Keratinocyte (primary cell): ENCODE data around the gene SBSN. TPM values are rescaled to one million over a fixed set of nuclear protein-coding genes. Genes with fewer than 3 reads are reported as not detected.

Source experiments
- DNase-seq: peaks from one replicate; pipeline ENCODE4 v3.0.0-alpha.2; 2011; ENCODE audit warnings: low read depth, missing footprints, low spot score
- FAIRE-seq: peaks from 2 replicates; lab custom pipeline; 2011; peaks lifted over from hg19 to GRCh38; lab: Jason Lieb, UNC
- H2AFZ ChIP-seq: 2 replicates; pipeline ENCODE4 v1.6.0; 2012; ENCODE audit warnings: low read length, control low read depth, inconsistent platforms; ENCODE audit not compliant: control insufficient read depth
- H3K27ac ChIP-seq: 2 replicates; pipeline ENCODE4 v1.5.1; 2011; ENCODE audit warnings: low read length; ENCODE audit not compliant: control insufficient read depth, insufficient read depth
- H3K27me3 ChIP-seq: 3 replicates; pipeline ENCODE4 v1.6.0; 2011; ENCODE audit warnings: low read length; ENCODE audit not compliant: control insufficient read depth, insufficient read depth; ENCODE audit errors: extremely low read depth
- H3K36me3 ChIP-seq, 2 experiments: 2 replicates in 1 of 2; 3 replicates in 1 of 2; pipeline ENCODE4 v1.5.1; 2011; ENCODE audit warnings: low read length in 2 of 2, mild to moderate bottlenecking in 1 of 2; ENCODE audit not compliant: control insufficient read depth in 2 of 2, insufficient read depth in 2 of 2; ENCODE audit errors: extremely low read depth in 1 of 2
- H3K4me1 ChIP-seq: 3 replicates; pipeline ENCODE4 v1.5.1; 2011; ENCODE audit warnings: low read length; ENCODE audit not compliant: control insufficient read depth, insufficient read depth; ENCODE audit errors: extremely low read depth
- H3K4me2 ChIP-seq: 3 replicates; pipeline ENCODE4 v1.6.0; 2011; ENCODE audit warnings: low read depth, low read length; ENCODE audit not compliant: control insufficient read depth, insufficient read depth; ENCODE audit errors: extremely low read depth
- H3K4me3 ChIP-seq, 3 experiments: fragments of 200-600 bp in 1 of 3; sonication (generic) in 1 of 3; 2 replicates in 2 of 3; 3 replicates in 1 of 3; pipeline ENCODE4 v1.5.1; 2011 to 2016; ENCODE audit warnings: low read length in 3 of 3, mild to moderate bottlenecking in 3 of 3, control low read depth in 2 of 3, inconsistent platforms in 1 of 3, low read depth in 1 of 3, mixed read lengths in 1 of 3, mixed run types in 1 of 3, moderate library complexity in 1 of 3; ENCODE audit not compliant: control insufficient read depth in 2 of 3, insufficient read depth in 2 of 3; ENCODE audit errors: extremely low read depth in 1 of 3
- H3K79me2 ChIP-seq: 2 replicates; pipeline ENCODE4 v1.6.0; 2012; ENCODE audit warnings: low read length; ENCODE audit not compliant: control insufficient read depth, insufficient read depth
- H3K9ac ChIP-seq: 3 replicates; pipeline ENCODE4 v1.6.0; 2011; ENCODE audit warnings: low read length; ENCODE audit not compliant: control insufficient read depth, insufficient read depth; ENCODE audit errors: extremely low read depth
- H3K9me1 ChIP-seq: 3 replicates; pipeline ENCODE4 v1.6.0; 2011; ENCODE audit warnings: low read length; ENCODE audit not compliant: control insufficient read depth, insufficient read depth; ENCODE audit errors: extremely low read depth
- H3K9me3 ChIP-seq: 2 replicates; pipeline ENCODE4 v1.5.1; 2012; ENCODE audit warnings: low read depth, low read length; ENCODE audit not compliant: control insufficient read depth
- H4K20me1 ChIP-seq: 3 replicates; pipeline ENCODE4 v1.6.0; 2011; ENCODE audit warnings: low read length; ENCODE audit not compliant: control insufficient read depth, insufficient read depth; ENCODE audit errors: extremely low read depth
- CTCF ChIP-seq, 3 experiments: IDR thresholded peaks in 1 of 3; conservative IDR thresholded peaks in 1 of 3; optimal IDR thresholded peaks in 1 of 3; 2 replicates in 2 of 3; 3 replicates in 1 of 3; pipeline versions ENCODE3 to v1.5.1; 2011; ENCODE audit warnings: low read length in 3 of 3, mild to moderate bottlenecking in 3 of 3, moderate library complexity in 2 of 3, control low read depth in 1 of 3, inconsistent platforms in 1 of 3; ENCODE audit not compliant: insufficient read depth in 2 of 3; ENCODE audit errors: extremely low read depth in 1 of 3
- EZH2 ChIP-seq: IDR thresholded peaks from one replicate; pipeline ENCODE4 v1.6.1; 2012; ENCODE audit warnings: inconsistent platforms, mild to moderate bottlenecking, low read length, moderate library complexity
- dilution Hi-C: fragments of 300-500 bp; cut with MboI; formaldehyde crosslinking; loops from one replicate; pipeline ENCODE4 v1.7.0; 2020; ENCODE audit warnings: low sequenced_read_pairs; ENCODE audit not compliant: extremely low pct_ligation_motif_present
- polyA plus RNA-seq, 5 experiments: library from polyadenylated mRNA; depleted of rRNA in 3 of 5; stranded (reverse) in 3 of 5; stranded (forward) in 1 of 5; unstranded in 1 of 5; fragments of >200 nt; gene quantifications; 1 replicate in 1 of 5; 2 replicates in 3 of 5; 3 replicates in 1 of 5; pipeline versions ENCODE4 v1.2.1 to v1.2.3, GENCODE V29; 2011 to 2012; ENCODE audit warnings: missing spikeins in 2 of 5, low read depth in 1 of 5, low replicate concordance in 1 of 5

Gene SBSN
- polyA plus RNA-seq, 1 donor (not counting 4 experiments of a cell fraction or from before 2014, with no cell fraction given), result 49.0 TPM

- no peaks in the 10 kb centered on the region for H3K9me1 ChIP-seq
- no peaks in the 10 kb centered on the region for H3K4me1 ChIP-seq
- H3K27me3 ChIP-seq, result peaks cover 23% of the 10 kb centered on the region
- H3K9ac ChIP-seq, result no peak overlapping the region
- H3K36me3 ChIP-seq, result no peaks in the 10 kb centered on the region
- no peak for DNase-seq
- no peak overlapping the region for H3K4me2 ChIP-seq
- H4K20me1 ChIP-seq, result no peaks in the 10 kb centered on the region
- dilution Hi-C loops, result no loop called here
- H3K27ac ChIP-seq, result no peak overlapping the region
- no peak for FAIRE-seq
- no peak overlapping the region for H2AFZ ChIP-seq
- TF ChIP-seq EZH2, result no peak
- no peak for TF ChIP-seq CTCF (optimal IDR thresholded peaks at IDR 0.05 in 1 of 3, IDR thresholded peaks at IDR 0.05 in 1 of 3, conservative IDR thresholded peaks at IDR 0.05 in 1 of 3; ENCODE audit: extremely low read depth in 1 of 3, insufficient read depth in 2 of 3, low read length in 3 of 3)
- H3K4me3 ChIP-seq, result no peak overlapping the region
- no peaks in the 10 kb centered on the region for H3K79me2 ChIP-seq
- H3K9me3 ChIP-seq, result no peaks in the 10 kb centered on the region
Measured at GRCh38 chr19:35562776-35563175, 34.7 kb upstream of the SBSN start.

- no peaks in the 10 kb centered on the region for H3K9me3 ChIP-seq
- H3K4me2 ChIP-seq, result no peak overlapping the region
- no peaks in the 10 kb centered on the region for H3K79me2 ChIP-seq
- dilution Hi-C loops, result no loop called here
- H4K20me1 ChIP-seq, result no peaks in the 10 kb centered on the region
- no peak overlapping the region for H2AFZ ChIP-seq
- H3K27me3 ChIP-seq, result peaks cover 23% of the 10 kb centered on the region
- H3K36me3 ChIP-seq, result no peaks in the 10 kb centered on the region
- TF ChIP-seq CTCF (optimal IDR thresholded peaks at IDR 0.05 in 1 of 3, IDR thresholded peaks at IDR 0.05 in 1 of 3, conservative IDR thresholded peaks at IDR 0.05 in 1 of 3; ENCODE audit: extremely low read depth in 1 of 3, insufficient read depth in 2 of 3, low read length in 3 of 3) (no peak), EZH2 (no peak)
- no peak overlapping the region for H3K27ac ChIP-seq
- FAIRE-seq (no peak), DNase-seq (no peak)
- H3K9ac ChIP-seq, result no peak overlapping the region
- H3K4me3 ChIP-seq, result no peak overlapping the region
- no peaks in the 10 kb centered on the region for H3K4me1 ChIP-seq
- no peaks in the 10 kb centered on the region for H3K9me1 ChIP-seq
Measured at GRCh38 chr19:35562336-35562735, 34.2 kb upstream of the SBSN start.
